Fibroblast of lung (primary cell): ENCODE results near the gene TGFBRAP1. TPM values are rescaled to one million over a fixed set of nuclear protein-coding genes. Genes with fewer than 3 reads are reported as not detected.
A peak's percentile ranks its signal among the peaks of the same experiment; 100 is the strongest.

Experiments used
- DNase-seq, 2 donors: peaks; one replicate each; pipeline versions ENCODE4 v3.0.0 to v3.0.0-alpha.2; 2010; ENCODE audit warnings: low read depth in 2 of 2
- H2AFZ ChIP-seq: 2 replicates; pipeline ENCODE4 v1.5.1; 2012; ENCODE audit warnings: low read length, control low read depth, inconsistent platforms
- H3K27ac ChIP-seq: 2 replicates; pipeline ENCODE4 v1.5.1; 2011; ENCODE audit warnings: low read length, control low read depth; ENCODE audit not compliant: insufficient read depth
- H3K27me3 ChIP-seq: 2 replicates; pipeline ENCODE4 v1.5.1; 2011; ENCODE audit warnings: mild to moderate bottlenecking, low read length; ENCODE audit not compliant: control insufficient read depth, insufficient read depth
- H3K36me3 ChIP-seq: 2 replicates; pipeline ENCODE4 v1.5.1; 2011; ENCODE audit warnings: low read length; ENCODE audit not compliant: control insufficient read depth, insufficient read depth
- H3K4me1 ChIP-seq: 2 replicates; pipeline ENCODE4 v1.5.1; 2011; ENCODE audit warnings: low read length; ENCODE audit not compliant: control insufficient read depth, insufficient read depth; ENCODE audit errors: extremely low read depth
- H3K4me2 ChIP-seq: 2 replicates; pipeline ENCODE4 v1.5.1; 2011; ENCODE audit warnings: low read length, control low read depth; ENCODE audit not compliant: insufficient read depth; ENCODE audit errors: extremely low read depth
- H3K4me3 ChIP-seq, 4 experiments: fragments of 200-600 bp in 1 of 4; sonication (generic) in 1 of 4; replicated peaks in 1 of 4; 2 replicates each; pipeline ENCODE4 v1.5.1; 2011 to 2016; ENCODE audit warnings: low read length in 4 of 4, low read depth in 3 of 4, mild to moderate bottlenecking in 3 of 4, control low read depth in 2 of 4, inconsistent platforms in 1 of 4, mixed read lengths in 1 of 4; ENCODE audit not compliant: insufficient read depth in 1 of 4; ENCODE audit errors: control extremely low read depth in 1 of 4
- H3K79me2 ChIP-seq: 2 replicates; pipeline ENCODE4 v1.5.1; 2012; ENCODE audit warnings: mild to moderate bottlenecking, low read length, inconsistent platforms; ENCODE audit not compliant: control insufficient read depth, insufficient read depth
- H3K9ac ChIP-seq: 2 replicates; pipeline ENCODE4 v1.5.1; 2011; ENCODE audit warnings: mild to moderate bottlenecking, low read length, control low read depth; ENCODE audit not compliant: insufficient read depth
- H3K9me3 ChIP-seq: 2 replicates; pipeline ENCODE4 v1.5.1; 2012; ENCODE audit warnings: low read depth, low read length; ENCODE audit not compliant: control insufficient read depth, insufficient read depth
- H4K20me1 ChIP-seq: 2 replicates; pipeline ENCODE4 v1.5.1; 2011; ENCODE audit warnings: low read length; ENCODE audit not compliant: control insufficient read depth, insufficient read depth; ENCODE audit errors: extremely low read depth
- EZH2 ChIP-seq: IDR thresholded peaks from 2 replicates; pipeline ENCODE4 v1.5.1; 2012; ENCODE audit warnings: low read length, control low read depth, mild to moderate bottlenecking; ENCODE audit errors: missing control alignments
- polyA plus RNA-seq, 2 donors: library from polyadenylated mRNA; depleted of rRNA in 1 of 2; stranded (reverse) in 1 of 2; unstranded in 1 of 2; fragments of >200 nt; gene quantifications; 2 replicates each; pipeline ENCODE4 v1.2.1, GENCODE V29; 2011 to 2012; ENCODE audit warnings: missing spikeins in 1 of 2
- total RNA-seq: library from RNA; depleted of rRNA; stranded (reverse); fragments of >200 nt; gene quantifications from 2 replicates; pipeline ENCODE4 v1.2.1, GENCODE V29; 2014
- TF ChIP-seq, protein P1 (sequence below), 2 donors: IDR thresholded peaks in 1 of 2; conservative IDR thresholded peaks in 1 of 2; 1 replicate in 1 of 2; 2 replicates in 1 of 2; pipeline ENCODE4 v1.5.1; 2011 to 2012; ENCODE audit warnings: low read length in 2 of 2, control low read depth in 1 of 2, inconsistent platforms in 1 of 2, low read depth in 1 of 2, mild to moderate bottlenecking in 1 of 2

The TGFBRAP1 gene
- total and polyA plus RNA-seq, 2 donors (not counting 1 experiment from before 2014, with no cell fraction given) = 8.5 to 14.9 TPM

DNA sequence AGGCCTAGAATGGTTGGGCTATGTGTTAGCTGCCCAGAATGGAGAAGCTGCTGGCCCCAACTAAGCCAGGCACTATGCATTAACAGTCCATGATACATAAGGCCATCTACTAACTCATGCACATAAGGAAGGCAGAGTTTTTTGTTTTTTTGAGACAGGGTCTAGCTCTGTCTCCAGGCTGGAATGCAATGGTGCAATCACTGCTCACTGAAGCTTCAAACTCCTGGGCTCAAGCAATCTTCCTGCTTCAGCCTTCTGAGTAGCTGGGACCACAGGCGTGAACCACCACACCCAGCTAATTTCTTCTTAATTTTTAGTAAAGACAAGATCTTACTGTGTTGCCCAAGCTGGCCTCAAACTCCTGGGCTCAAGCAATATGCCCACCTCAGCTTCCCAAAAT lies 50.4 kb downstream of the TGFBRAP1 start:
- H3K27ac ChIP-seq = no peak overlapping the region
- no peak overlapping the region for H3K9ac ChIP-seq
- no peak overlapping the region for H3K4me3 ChIP-seq
- H4K20me1 ChIP-seq = no peaks in the 10 kb centered on the region
- no peak for TF ChIP-seq EZH2
- TF ChIP-seq, protein P1, sequence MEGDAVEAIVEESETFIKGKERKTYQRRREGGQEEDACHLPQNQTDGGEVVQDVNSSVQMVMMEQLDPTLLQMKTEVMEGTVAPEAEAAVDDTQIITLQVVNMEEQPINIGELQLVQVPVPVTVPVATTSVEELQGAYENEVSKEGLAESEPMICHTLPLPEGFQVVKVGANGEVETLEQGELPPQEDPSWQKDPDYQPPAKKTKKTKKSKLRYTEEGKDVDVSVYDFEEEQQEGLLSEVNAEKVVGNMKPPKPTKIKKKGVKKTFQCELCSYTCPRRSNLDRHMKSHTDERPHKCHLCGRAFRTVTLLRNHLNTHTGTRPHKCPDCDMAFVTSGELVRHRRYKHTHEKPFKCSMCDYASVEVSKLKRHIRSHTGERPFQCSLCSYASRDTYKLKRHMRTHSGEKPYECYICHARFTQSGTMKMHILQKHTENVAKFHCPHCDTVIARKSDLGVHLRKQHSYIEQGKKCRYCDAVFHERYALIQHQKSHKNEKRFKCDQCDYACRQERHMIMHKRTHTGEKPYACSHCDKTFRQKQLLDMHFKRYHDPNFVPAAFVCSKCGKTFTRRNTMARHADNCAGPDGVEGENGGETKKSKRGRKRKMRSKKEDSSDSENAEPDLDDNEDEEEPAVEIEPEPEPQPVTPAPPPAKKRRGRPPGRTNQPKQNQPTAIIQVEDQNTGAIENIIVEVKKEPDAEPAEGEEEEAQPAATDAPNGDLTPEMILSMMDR (conservative IDR thresholded peaks at IDR 0.05 in 1 of 2, IDR thresholded peaks at IDR 0.05 in 1 of 2; ENCODE audit: low read depth in 1 of 2, low read length in 2 of 2) = no peak
- no peak for DNase-seq
- H3K9me3 ChIP-seq = no peaks in the 10 kb centered on the region
- H2AFZ ChIP-seq = no peak overlapping the region
- peaks cover 8% of the 10 kb centered on the region for H3K36me3 ChIP-seq
- no peaks in the 10 kb centered on the region for H3K79me2 ChIP-seq
- H3K27me3 ChIP-seq = no peaks in the 10 kb centered on the region
- no peaks in the 10 kb centered on the region for H3K4me1 ChIP-seq
- no peak overlapping the region for H3K4me2 ChIP-seq

- H3K36me3 ChIP-seq = peaks cover 8% of the 10 kb centered on the region
Measured at GRCh38 chr2:105278654-105279053, 50.9 kb downstream of the TGFBRAP1 start.

DNA sequence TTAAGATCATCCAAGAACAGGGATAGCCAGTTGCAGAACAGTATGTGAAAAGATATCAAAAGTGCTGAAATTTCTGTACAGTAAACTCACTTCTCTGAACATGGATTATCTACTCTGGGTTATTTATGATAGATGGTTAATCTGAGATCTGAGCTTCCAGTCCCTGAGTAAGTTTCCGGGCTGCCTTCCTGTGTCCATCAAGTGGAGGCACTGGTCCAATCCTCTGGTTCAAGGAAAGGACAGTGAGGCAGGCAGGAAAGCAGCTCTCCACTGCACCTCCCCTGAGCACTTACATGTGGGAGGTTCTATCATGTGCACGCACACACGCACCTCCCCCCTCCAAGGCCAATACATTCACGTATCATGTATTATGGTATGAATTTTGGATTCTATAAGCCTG lies 55.5 kb downstream of the TGFBRAP1 start:
- Histone ChIP-seq H3K4me2 (no peak overlapping the region), H3K4me1 (no peaks in the 10 kb centered on the region), H3K9me3 (no peaks in the 10 kb centered on the region), H3K27me3 (no peaks in the 10 kb centered on the region), H4K20me1 (no peaks in the 10 kb centered on the region), H3K79me2 (no peaks in the 10 kb centered on the region), H3K4me3 (no peak overlapping the region), H2AFZ (no peak overlapping the region), H3K27ac (no peak overlapping the region), H3K9ac (no peak overlapping the region), H3K36me3 (peaks cover 9% of the 10 kb centered on the region)
- DNase-seq = peak in 1 of 2 donors; percentile 63
- TF ChIP-seq, protein P1 (conservative IDR thresholded peaks at IDR 0.05 in 1 of 2, IDR thresholded peaks at IDR 0.05 in 1 of 2; ENCODE audit: low read depth in 1 of 2, low read length in 2 of 2) = no peak
- TF ChIP-seq EZH2 = no peak

More at GRCh38 chr2:105278654-105279053, 50.9 kb downstream of the TGFBRAP1 start:
- Histone ChIP-seq H3K27me3 (no peaks in the 10 kb centered on the region), H3K79me2 (no peaks in the 10 kb centered on the region), H3K9me3 (no peaks in the 10 kb centered on the region), H3K4me1 (no peaks in the 10 kb centered on the region), H3K4me3 (no peak overlapping the region), H3K4me2 (no peak overlapping the region), H3K27ac (no peak overlapping the region), H4K20me1 (no peaks in the 10 kb centered on the region), H3K9ac (no peak overlapping the region), H2AFZ (no peak overlapping the region)
- TF ChIP-seq EZH2 = no peak
- TF ChIP-seq, protein P1 (conservative IDR thresholded peaks at IDR 0.05 in 1 of 2, IDR thresholded peaks at IDR 0.05 in 1 of 2; ENCODE audit: low read depth in 1 of 2, low read length in 2 of 2) = no peak
- no peak for DNase-seq
